SK-N-SH (cell line): ENCODE measurements around the gene MAPT. TPM values are rescaled to one million over a fixed set of nuclear protein-coding genes. Genes with fewer than 3 reads are reported as not detected.

ENCODE experiments used
- CTCF ChIA-PET: fragments of 300-600, 350-600 bp; formaldehyde crosslinking; extraction: SDS; loops from one replicate; lab custom pipeline; 2021; lab: Yijun Ruan, JAX
- POLR2A ChIA-PET: fragments of 350-600 bp; sonication (Branson Sonifier 250); formaldehyde crosslinking; extraction: SDS; loops from one replicate; lab custom pipeline; 2020; ENCODE audit warnings: antibody characterized with exemption, inconsistent platforms; lab: Yijun Ruan, JAX
- DNase-seq: peaks from one replicate; pipeline ENCODE4 v3.0.0; 2012
- H2AFZ ChIP-seq: fragments of 200-600 bp; sonication (generic); 2 replicates; pipeline ENCODE4 v1.8.1; 2016; ENCODE audit warnings: antibody characterized with exemption, mild to moderate bottlenecking, low read depth
- H3F3A ChIP-seq: fragments of 200-600 bp; sonication (generic); replicated peaks from 2 replicates; pipeline ENCODE3; 2016; ENCODE audit warnings: antibody characterized with exemption, mild to moderate bottlenecking; ENCODE audit not compliant: insufficient read depth
- H3K27ac ChIP-seq, 2 experiments: fragments of 200-500 bp in 1 of 2; fragments of 200-600 bp in 1 of 2; sonication (Bioruptor generic) in 1 of 2; sonication (generic), shearing (Covaris generic) in 1 of 2; 2 replicates each; pipeline versions ENCODE4 v1.5.1 to v1.6.1; 2014 to 2016; ENCODE audit warnings: low read depth in 2 of 2, inconsistent platforms in 1 of 2, low read length in 1 of 2, mild to moderate bottlenecking in 1 of 2, mixed read lengths in 1 of 2
- H3K27me3 ChIP-seq: fragments of 200-600 bp; sonication (generic), shearing (Covaris generic); 2 replicates; pipeline ENCODE4 v1.6.1; 2016; ENCODE audit warnings: mixed run types; ENCODE audit not compliant: insufficient read depth
- H3K36me3 ChIP-seq, 2 experiments: fragments of 200-500 bp in 1 of 2; fragments of 200-600 bp in 1 of 2; sonication (Bioruptor generic) in 1 of 2; sonication (generic) in 1 of 2; replicated peaks in 1 of 2; 2 replicates each; pipeline versions ENCODE3 to v1.5.1; 2014 to 2016; ENCODE audit warnings: low read length in 1 of 2, mild to moderate bottlenecking in 1 of 2; ENCODE audit not compliant: insufficient read depth in 2 of 2, control insufficient read depth in 1 of 2
- H3K4me1 ChIP-seq, 2 experiments: fragments of 200-500 bp in 1 of 2; fragments of 200-600 bp in 1 of 2; sonication (Bioruptor generic) in 1 of 2; sonication (generic), shearing (Covaris generic) in 1 of 2; 2 replicates each; pipeline versions ENCODE4 v1.5.1 to v1.6.1; 2014 to 2016; ENCODE audit warnings: low read depth in 1 of 2, low read length in 1 of 2, mixed run types in 1 of 2; ENCODE audit not compliant: insufficient read depth in 2 of 2, control insufficient read depth in 1 of 2
- H3K4me2 ChIP-seq: fragments of 200-600 bp; sonication (generic), shearing (Covaris generic); 2 replicates; pipeline ENCODE4 v1.6.1; 2017; ENCODE audit warnings: mixed run types
- H3K4me3 ChIP-seq, 2 experiments: fragments of 200-500 bp in 1 of 2; fragments of 200-600 bp in 1 of 2; sonication (Bioruptor generic) in 1 of 2; sonication (generic), shearing (Covaris generic) in 1 of 2; 2 replicates each; pipeline versions ENCODE4 v1.5.1 to v1.8.1; 2014 to 2016; ENCODE audit warnings: low read depth in 2 of 2, inconsistent platforms in 1 of 2, low read length in 1 of 2, mild to moderate bottlenecking in 1 of 2, mixed read lengths in 1 of 2, moderate library complexity in 1 of 2
- H3K79me2 ChIP-seq: fragments of 200-600 bp; sonication (generic); 2 replicates; pipeline ENCODE4 v1.8.1; 2017; ENCODE audit warnings: mild to moderate bottlenecking; ENCODE audit not compliant: insufficient read depth
- H3K9ac ChIP-seq: fragments of 200-600 bp; sonication (generic); 2 replicates; pipeline ENCODE4 v1.6.1; 2017; ENCODE audit warnings: mixed run types
- H3K9me2 ChIP-seq: fragments of 200-600 bp; sonication (generic); 2 replicates; pipeline ENCODE4 v1.6.1; 2017; ENCODE audit warnings: mixed run types
- H3K9me3 ChIP-seq: fragments of 200-600 bp; sonication (generic); 2 replicates; pipeline ENCODE4 v1.6.1; 2017; ENCODE audit warnings: mixed run types, mild to moderate bottlenecking, moderate library complexity
- H4K20me1 ChIP-seq: fragments of 200-600 bp; sonication (generic); 2 replicates; pipeline ENCODE4 v1.6.1; 2017; ENCODE audit warnings: mild to moderate bottlenecking, mixed run types; ENCODE audit not compliant: insufficient read depth
- IRF3 ChIP-seq: fragments of 150-350 bp; IDR thresholded peaks from 2 replicates; pipeline ENCODE4 v1.6.1; 2016; ENCODE audit warnings: mild to moderate bottlenecking, low read depth, low read length
- JUND ChIP-seq: IDR thresholded peaks from 2 replicates; pipeline ENCODE4 v1.4.0; 2012
- MAX ChIP-seq: IDR thresholded peaks from 2 replicates; pipeline ENCODE4 v1.4.0; 2012; ENCODE audit warnings: low read depth
- NFIC ChIP-seq: IDR thresholded peaks from 2 replicates; pipeline ENCODE4 v1.4.0; 2012; ENCODE audit warnings: borderline replicate concordance
- NRF1 ChIP-seq: IDR thresholded peaks from 2 replicates; pipeline ENCODE4 v1.6.1; 2012; ENCODE audit warnings: low read depth, mild to moderate bottlenecking, low read length
- POLR2AphosphoS5 ChIP-seq: IDR thresholded peaks from 2 replicates; pipeline ENCODE4 v1.6.1; 2012; ENCODE audit warnings: low read depth, low read length
- REST ChIP-seq: IDR thresholded peaks from 2 replicates; pipeline ENCODE4 v1.6.1; 2012; ENCODE audit warnings: mild to moderate bottlenecking, low read depth, low read length, moderate library complexity
- SIN3A ChIP-seq: IDR thresholded peaks from 2 replicates; pipeline ENCODE4 v1.6.1; 2012; ENCODE audit warnings: low read depth, mild to moderate bottlenecking, low read length, moderate library complexity, borderline replicate concordance
- SMC3 ChIP-seq: IDR thresholded peaks from 2 replicates; pipeline ENCODE4 v1.6.1; 2012; ENCODE audit warnings: low read depth, low read length, improper control_type of control experiment
- TCF12 ChIP-seq: IDR thresholded peaks from 2 replicates; pipeline ENCODE4 v1.4.0; 2012
- USF1 ChIP-seq: IDR thresholded peaks from 2 replicates; pipeline ENCODE4 v1.4.0; 2012; ENCODE audit warnings: low read depth, borderline replicate concordance
- WGBS: methylation state at CpG from one replicate; pipeline ENCODE4 v1.1.6; 2017; ENCODE audit warnings: low lambda C conversion rate; 5-methylcytosine and 5-hydroxymethylcytosine counted together
- polyA plus RNA-seq, 3 experiments: library from polyadenylated mRNA; depleted of rRNA; stranded (reverse); fragments of >200 nt; gene quantifications; 2 replicates each; pipeline ENCODE4 v1.2.3, GENCODE V29; 2012

The MAPT gene
- polyA plus RNA-seq, 1 of the 3 experiments (the other 2 are of a cell fraction), result 0.74 TPM

- ChIA-PET CTCF (interaction anchor here (0.8 to 3.0 kb wide), 5 partner anchors 24 to 216 kb away, joined by 4 to 9 read pairs (median 4); no protein-coding TSS in a partner anchor), POLR2A (no interaction called here)
- WGBS, result 48% methylated on average over 2 of the region's 2 CpGs
- Histone ChIP-seq H3K4me2 (no peak overlapping the region), H3K36me3 (no peaks in the 10 kb centered on the region), H3K9ac (no peak overlapping the region), H3K9me3 (no peaks in the 10 kb centered on the region), H3K79me2 (no peaks in the 10 kb centered on the region), H3K4me1 (peaks cover 0 to 8% of the 10 kb centered on the region in 2 experiments; a peak in 1 of 4 replicates), H3K4me3 (no peak overlapping the region), H3K27me3 (peaks cover 7% of the 10 kb centered on the region; the same call in 1 of the 2 replicates), H3K27ac (no peak overlapping the region), H4K20me1 (no peaks in the 10 kb centered on the region), H2AFZ (no peak overlapping the region), H3K9me2 (no peaks in the 10 kb centered on the region), H3F3A (no peaks in the 10 kb centered on the region)
- DNase-seq, result no peak
- TF ChIP-seq SIN3A, result no peak
- TF ChIP-seq NFIC, result no peak
- no peak for TF ChIP-seq SMC3
- TF ChIP-seq MAX, result no peak
- no peak for TF ChIP-seq NRF1
- no peak for TF ChIP-seq JUND
- TF ChIP-seq USF1, result no peak
- TF ChIP-seq POLR2AphosphoS5, result no peak
- TF ChIP-seq IRF3, result no peak
Observed at GRCh38 chr17:45855691-45856336, 38.5 kb upstream of the MAPT start.

GRCh38 chr17:45857977-45858708, 36.2 kb upstream of the MAPT start:
- ChIA-PET POLR2A (no interaction called here), CTCF (interaction anchor here (0.6 to 4.1 kb wide), 10 partner anchors 9 to 463 kb away, joined by 3 to 20 read pairs (median 3); partner anchors contain the start of gene CRHR1)
- H3K4me1 ChIP-seq, result peaks cover 0 to 12% of the 10 kb centered on the region in 2 experiments; a peak in 1 of 4 replicates
- no peak for DNase-seq
- no peak overlapping the region for H3K27ac ChIP-seq
- 0 out of 2 replicates have a peak, but pooled peaks cover 8% of the 10 kb centered on the region for H3K27me3 ChIP-seq
- H4K20me1 ChIP-seq, result no peaks in the 10 kb centered on the region
- 56% methylated on average over 10 of the region's 10 CpGs for WGBS
- H3F3A ChIP-seq, result no peaks in the 10 kb centered on the region
- H3K4me3 ChIP-seq, result no peak overlapping the region
- no peak overlapping the region for H2AFZ ChIP-seq
- no peaks in the 10 kb centered on the region for H3K79me2 ChIP-seq
- no peaks in the 10 kb centered on the region for H3K9me3 ChIP-seq
- H3K9me2 ChIP-seq, result no peaks in the 10 kb centered on the region
- no peak overlapping the region for H3K4me2 ChIP-seq
- no peak for TF ChIP-seq TCF12
- TF ChIP-seq REST, result peak; percentile 99
- no peaks in the 10 kb centered on the region for H3K36me3 ChIP-seq
- H3K9ac ChIP-seq, result no peak overlapping the region
